K562 (cell line): ENCODE measurements around the gene JKAMP. TPM values are rescaled to one million over a fixed set of nuclear protein-coding genes. Genes with fewer than 3 reads are reported as not detected.

ENCODE experiments used
- ATAC-seq: fragments of 200-7000 bp; cut with Tn5 transposase; 3 replicates; pipeline ENCODE4 v1.9.1; 2020; ENCODE audit warnings: moderate library complexity
- BruUV-seq: library from RNA; stranded (reverse); fragments of 400-500 nt; replicated peaks from 2 replicates; lab custom pipeline; 2021; lab: Mats Ljungman, UMichigan
- CTCF ChIA-PET: fragments of 300-600 bp; formaldehyde crosslinking; extraction: SDS; loops from one replicate; lab custom pipeline; 2021; ENCODE audit warnings: low intra/inter-chr PET ratio; lab: Yijun Ruan, JAX
- POLR2A ChIA-PET: fragments of 300-600, 350-650 bp; sonication (Branson Sonifier 250); formaldehyde crosslinking; extraction: SDS; loops from one replicate; lab custom pipeline; 2021; ENCODE audit warnings: antibody characterized with exemption, inconsistent platforms; lab: Yijun Ruan, JAX
- DNase-seq, 4 experiments: peaks; one replicate each; pipeline versions ENCODE4 v3.0.0 to v3.0.0-alpha.2; 2011 to 2018; ENCODE audit warnings: low spot score in 3 of 4, mixed read lengths in 3 of 4; ENCODE audit errors: extremely low read depth in 1 of 4
- FAIRE-seq: peaks from 2 replicates; lab custom pipeline; 2011; peaks lifted over from hg19 to GRCh38; lab: Jason Lieb, UNC
- H2AFZ ChIP-seq: 2 replicates; pipeline ENCODE4 v1.6.0; 2011; ENCODE audit warnings: low read depth, low read length, control low read depth, inconsistent platforms
- H3K27ac ChIP-seq: fragments of 200-600 bp; 3 replicates; pipeline ENCODE4 v1.8.0; 2011; ENCODE audit warnings: low read depth, mild to moderate bottlenecking, control low read depth, inconsistent platforms, low read length, moderate library complexity, mixed read lengths; ENCODE audit errors: extremely low read depth
- H3K27me3 ChIP-seq, 2 experiments: fragments of 300-600 bp in 1 of 2; 2 replicates in 1 of 2; 3 replicates in 1 of 2; pipeline versions ENCODE4 v1.6.0 to v1.8.0; 2011; ENCODE audit warnings: inconsistent platforms in 2 of 2, low read length in 2 of 2, mild to moderate bottlenecking in 1 of 2, mixed read lengths in 1 of 2, moderate library complexity in 1 of 2; ENCODE audit not compliant: control insufficient read depth in 2 of 2, insufficient read depth in 2 of 2
- H3K36me3 ChIP-seq: fragments of 300-600 bp; 3 replicates; pipeline ENCODE4 v1.8.0; 2011; ENCODE audit warnings: mild to moderate bottlenecking, low read length, inconsistent platforms; ENCODE audit not compliant: control insufficient read depth, insufficient read depth
- H3K4me1 ChIP-seq, 2 experiments: fragments of 200-600 bp in 1 of 2; replicated peaks in 1 of 2; 2 replicates in 1 of 2; 3 replicates in 1 of 2; pipeline versions ENCODE4 v1.5.1 to v1.8.0; 2011; ENCODE audit warnings: inconsistent platforms in 2 of 2, low read length in 2 of 2, mild to moderate bottlenecking in 1 of 2, mixed read lengths in 1 of 2, moderate library complexity in 1 of 2; ENCODE audit not compliant: control insufficient read depth in 2 of 2, insufficient read depth in 2 of 2
- H3K4me2 ChIP-seq: 2 replicates; pipeline ENCODE4 v1.6.1; 2011; ENCODE audit warnings: low read length, control low read depth, inconsistent platforms, mixed read lengths; ENCODE audit not compliant: insufficient read depth
- H3K4me3 ChIP-seq: fragments of 200-600 bp; sonication (generic), shearing (Covaris generic); 2 replicates; pipeline ENCODE4 v1.5.1; 2016; ENCODE audit warnings: control low read depth, inconsistent platforms
- H3K79me2 ChIP-seq: fragments of 200-600 bp; 3 replicates; pipeline ENCODE4 v1.8.0; 2011; ENCODE audit warnings: low read length, inconsistent platforms; ENCODE audit not compliant: control insufficient read depth, insufficient read depth
- H3K9ac ChIP-seq, 2 experiments: 2 replicates each; pipeline versions ENCODE4 v1.6.0 to v1.6.1; 2011; ENCODE audit warnings: low read depth in 2 of 2, low read length in 2 of 2, control low read depth in 1 of 2, inconsistent platforms in 1 of 2, mild to moderate bottlenecking in 1 of 2, mixed read lengths in 1 of 2; ENCODE audit not compliant: insufficient read depth in 1 of 2
- H3K9me1 ChIP-seq: one replicate; pipeline ENCODE4 v1.6.0; 2011; ENCODE audit warnings: inconsistent platforms, mild to moderate bottlenecking, low read length, moderate library complexity; ENCODE audit not compliant: control insufficient read depth, insufficient read depth
- H3K9me3 ChIP-seq: replicated peaks from 2 replicates; pipeline ENCODE4 v1.5.1; 2011; ENCODE audit warnings: low read depth, low read length, inconsistent platforms; ENCODE audit not compliant: control insufficient read depth, insufficient read depth
- H4K20me1 ChIP-seq: replicated peaks from 2 replicates; pipeline ENCODE4 v1.6.1; 2011; ENCODE audit warnings: low read length, inconsistent platforms, mixed read lengths; ENCODE audit not compliant: control insufficient read depth, insufficient read depth
- BRCA1 ChIP-seq, 2 experiments: fragments of 450-650 bp in 1 of 2; sonication (generic) in 1 of 2; formaldehyde crosslinking in 1 of 2; IDR thresholded peaks; 2 replicates each; pipeline versions ENCODE4 v1.5.0 to v1.6.1; 2017 to 2020; ENCODE audit warnings: mild to moderate bottlenecking in 1 of 2, missing genetic modification reagents in 1 of 2
- CEBPB ChIP-seq: fragments of 450-650 bp; IDR thresholded peaks from 2 replicates; pipeline ENCODE4 v1.6.1; 2016; ENCODE audit warnings: missing genetic modification characterization, missing compliant biosample characterization
- HDAC1 ChIP-seq, 2 experiments: fragments of 450-650 bp; IDR thresholded peaks; 2 replicates each; pipeline ENCODE4 v1.6.1; 2016 to 2017; ENCODE audit warnings: inconsistent platforms in 1 of 2, mild to moderate bottlenecking in 1 of 2, moderate library complexity in 1 of 2
- MTF1 ChIP-seq: fragments of 250-450 bp; sonication (Bioruptor Pico); IDR thresholded peaks from 2 replicates; pipeline ENCODE4 v1.9.0; 2021; ENCODE audit warnings: moderate library complexity, mild to moderate bottlenecking, inconsistent platforms, borderline replicate concordance
- POLR2AphosphoS2 ChIP-seq: IDR thresholded peaks from 2 replicates; pipeline ENCODE4 v1.6.1; 2012; ENCODE audit warnings: low read length, improper control_type of control experiment
- RBBP5 ChIP-seq: fragments of 200-600 bp; sonication (generic); IDR thresholded peaks from 2 replicates; pipeline ENCODE4 v1.6.1; 2012; ENCODE audit warnings: borderline replicate concordance, mild to moderate bottlenecking, low read length, control low read depth, inconsistent platforms; ENCODE audit not compliant: insufficient read depth, poor library complexity, severe bottlenecking
- RUNX1 ChIP-seq: sonication (generic); IDR thresholded peaks from 2 replicates; pipeline ENCODE4 v1.6.1; 2016; ENCODE audit warnings: antibody characterized with exemption, low read depth
- ZFP1 ChIP-seq: fragments of 450-650 bp; formaldehyde crosslinking; IDR thresholded peaks from 2 replicates; pipeline ENCODE4 v1.4.0; 2020; ENCODE audit warnings: mild to moderate bottlenecking, mixed read lengths
- ZKSCAN3 ChIP-seq: fragments of 250-450 bp; sonication (Bioruptor Pico); IDR thresholded peaks from 2 replicates; pipeline ENCODE4 v1.4.0; 2020
- ZNF165 ChIP-seq: fragments of 250-450 bp; sonication (Bioruptor Pico); IDR thresholded peaks from 2 replicates; pipeline ENCODE4 v1.4.0; 2020; ENCODE audit warnings: borderline replicate concordance
- ZNF324 ChIP-seq: fragments of 250-450 bp; sonication (Bioruptor Pico); IDR thresholded peaks from 2 replicates; pipeline ENCODE4 v1.4.0; 2020; ENCODE audit warnings: mild to moderate bottlenecking
- ZNF586 ChIP-seq: fragments of 450-650 bp; formaldehyde crosslinking; conservative IDR thresholded peaks from 2 replicates; pipeline ENCODE4 v1.4.0; 2020; ENCODE audit warnings: mild to moderate bottlenecking, moderate library complexity
- WGBS: fragments of 100-300 bp; shearing (Covaris generic); methylation state at CpG from one replicate; pipeline ENCODE4 v1.1.6; 2016; ENCODE audit warnings: low coverage, mixed read lengths; ENCODE audit not compliant: insufficient coverage; ENCODE audit errors: missing lambda C conversion rate; 5-methylcytosine and 5-hydroxymethylcytosine counted together
- in situ Hi-C: fragments of 300-500 bp; cut with MboI; formaldehyde crosslinking; loops from 4 replicates; pipeline ENCODE4 v1.15.0; 2018; ENCODE audit warnings: inconsistent platforms, mixed read lengths
- intact Hi-C: fragments of 100-400 bp; cut with micrococcal nuclease; formaldehyde crosslinking; loops from 2 replicates; pipeline ENCODE4 v1.14.2; 2022
- polyA plus RNA-seq, 8 experiments: library from polyadenylated mRNA; depleted of rRNA in 4 of 8; stranded (reverse) in 5 of 8; unstranded in 3 of 8; fragments of >200 nt; fragmentation: Nextera tagmentation in 2 of 8; fragmentation: Illumina TruSeq in 1 of 8; extraction: Ambion mirVana in 2 of 8; extraction: Trizol in 1 of 8; gene quantifications; 2 replicates each; pipeline versions ENCODE4 v1.2.1 to v1.2.3, GENCODE V29; 2011 to 2014; ENCODE audit warnings: inconsistent platforms in 1 of 8, missing spikeins in 1 of 8
- total RNA-seq, 7 experiments: library from RNA; depleted of rRNA in 6 of 7; stranded (reverse); fragments of >200 nt in 6 of 7; fragmentation: Illumina TruSeq in 2 of 7; extraction: Trizol in 2 of 7; gene quantifications; 2 replicates each; pipeline versions ENCODE4 v1.2.1 to v1.2.3, GENCODE V29; 2011 to 2021; ENCODE audit warnings: low replicate concordance in 1 of 7
- TF ChIP-seq, protein P1 (sequence below), 3 experiments: fragments of 200-800 bp in 1 of 3; fragments of 250-450 bp in 1 of 3; fragments of 450-650 bp in 1 of 3; sonication (Bioruptor Pico) in 1 of 3; sonication (Bioruptor generic) in 1 of 3; formaldehyde crosslinking in 1 of 3; IDR thresholded peaks; 2 replicates each; pipeline versions ENCODE4 v1.6.1 to v1.8.0; 2016 to 2022; ENCODE audit warnings: mild to moderate bottlenecking in 2 of 3, missing genetic modification characterization in 2 of 3, missing compliant biosample characterization in 1 of 3, moderate library complexity in 1 of 3
- TF ChIP-seq, protein P2 (sequence below): fragments of 250-450 bp; sonication (Bioruptor Pico); IDR thresholded peaks from 2 replicates; pipeline ENCODE4 v1.4.0; 2020
- TF ChIP-seq, protein P3 (sequence below): fragments of 450-650 bp; conservative IDR thresholded peaks from 2 replicates; pipeline ENCODE4 v1.6.1; 2016; ENCODE audit warnings: missing genetic modification characterization, low read depth, mild to moderate bottlenecking, missing compliant biosample characterization, moderate library complexity
- TF ChIP-seq, protein P4 (sequence below): fragments of 250-450 bp; sonication (Bioruptor Pico); IDR thresholded peaks from 2 replicates; pipeline ENCODE4 v1.5.0; 2021

Gene JKAMP
- total and polyA plus RNA-seq, 9 of the 15 experiments (the other 6 are each of a cell fraction or from before 2014, with no cell fraction given): 19.3 to 119 (median 33.8) TPM

DNA sequence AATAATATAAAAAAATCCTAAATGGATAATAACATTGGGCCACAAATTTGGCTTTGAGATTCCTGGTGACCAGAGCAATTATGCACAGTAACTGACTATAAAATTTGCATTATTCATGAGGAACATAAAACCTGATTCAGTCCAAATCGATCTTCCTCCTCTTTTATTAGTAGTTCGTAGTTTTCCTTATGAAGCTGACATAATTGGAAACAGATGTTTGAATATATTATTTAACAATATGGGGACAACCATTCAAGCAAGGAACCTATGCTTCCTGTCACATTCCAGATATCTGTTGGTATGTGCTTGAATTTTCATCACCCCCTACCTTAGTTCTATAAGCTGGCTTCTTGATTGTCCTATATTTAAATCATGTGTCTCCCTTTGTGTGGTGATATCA is 57.4 kb downstream of the JKAMP start (continued):
- TF ChIP-seq, protein P1, sequence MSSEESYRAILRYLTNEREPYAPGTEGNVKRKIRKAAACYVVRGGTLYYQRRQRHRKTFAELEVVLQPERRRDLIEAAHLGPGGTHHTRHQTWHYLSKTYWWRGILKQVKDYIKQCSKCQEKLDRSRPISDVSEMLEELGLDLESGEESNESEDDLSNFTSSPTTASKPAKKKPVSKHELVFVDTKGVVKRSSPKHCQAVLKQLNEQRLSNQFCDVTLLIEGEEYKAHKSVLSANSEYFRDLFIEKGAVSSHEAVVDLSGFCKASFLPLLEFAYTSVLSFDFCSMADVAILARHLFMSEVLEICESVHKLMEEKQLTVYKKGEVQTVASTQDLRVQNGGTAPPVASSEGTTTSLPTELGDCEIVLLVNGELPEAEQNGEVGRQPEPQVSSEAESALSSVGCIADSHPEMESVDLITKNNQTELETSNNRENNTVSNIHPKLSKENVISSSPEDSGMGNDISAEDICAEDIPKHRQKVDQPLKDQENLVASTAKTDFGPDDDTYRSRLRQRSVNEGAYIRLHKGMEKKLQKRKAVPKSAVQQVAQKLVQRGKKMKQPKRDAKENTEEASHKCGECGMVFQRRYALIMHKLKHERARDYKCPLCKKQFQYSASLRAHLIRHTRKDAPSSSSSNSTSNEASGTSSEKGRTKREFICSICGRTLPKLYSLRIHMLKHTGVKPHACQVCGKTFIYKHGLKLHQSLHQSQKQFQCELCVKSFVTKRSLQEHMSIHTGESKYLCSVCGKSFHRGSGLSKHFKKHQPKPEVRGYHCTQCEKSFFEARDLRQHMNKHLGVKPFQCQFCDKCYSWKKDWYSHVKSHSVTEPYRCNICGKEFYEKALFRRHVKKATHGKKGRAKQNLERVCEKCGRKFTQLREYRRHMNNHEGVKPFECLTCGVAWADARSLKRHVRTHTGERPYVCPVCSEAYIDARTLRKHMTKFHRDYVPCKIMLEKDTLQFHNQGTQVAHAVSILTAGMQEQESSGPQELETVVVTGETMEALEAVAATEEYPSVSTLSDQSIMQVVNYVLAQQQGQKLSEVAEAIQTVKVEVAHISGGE (CRISPR knock-in tag; IDR thresholded peaks at IDR 0.05): no peak
- TF ChIP-seq RBBP5 (no peak), POLR2AphosphoS2 (no peak), ZKSCAN3 (CRISPR knock-in tag) (no peak)
- TF ChIP-seq, protein P2, sequence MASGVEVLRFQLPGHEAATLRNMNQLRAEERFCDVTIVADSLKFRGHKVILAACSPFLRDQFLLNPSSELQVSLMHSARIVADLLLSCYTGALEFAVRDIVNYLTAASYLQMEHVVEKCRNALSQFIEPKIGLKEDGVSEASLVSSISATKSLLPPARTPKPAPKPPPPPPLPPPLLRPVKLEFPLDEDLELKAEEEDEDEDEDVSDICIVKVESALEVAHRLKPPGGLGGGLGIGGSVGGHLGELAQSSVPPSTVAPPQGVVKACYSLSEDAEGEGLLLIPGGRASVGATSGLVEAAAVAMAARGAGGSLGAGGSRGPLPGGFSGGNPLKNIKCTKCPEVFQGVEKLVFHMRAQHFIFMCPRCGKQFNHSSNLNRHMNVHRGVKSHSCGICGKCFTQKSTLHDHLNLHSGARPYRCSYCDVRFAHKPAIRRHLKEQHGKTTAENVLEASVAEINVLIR (CRISPR knock-in tag): no peak

DNA sequence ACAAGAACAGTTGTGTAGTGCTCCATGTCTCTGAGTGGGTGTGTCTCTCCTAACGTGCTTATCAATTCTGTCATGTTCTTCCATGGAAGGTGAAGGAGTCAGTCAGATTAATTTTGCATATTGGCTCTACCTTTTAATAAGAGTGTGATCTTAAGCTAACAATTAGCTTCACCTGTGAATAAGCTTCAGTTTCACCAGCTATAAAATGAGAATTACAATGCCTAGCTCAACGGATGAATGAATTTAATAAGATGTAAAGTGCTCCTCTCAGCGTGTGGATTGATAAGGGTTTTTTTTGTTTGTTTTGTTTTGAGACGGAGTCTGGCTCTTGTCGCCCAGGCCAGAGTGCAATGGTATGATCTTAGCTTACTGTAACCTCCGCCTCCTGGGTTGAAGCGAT is 59.6 kb downstream of the JKAMP start:
- 4% methylated on average over 7 of the region's 7 CpGs for WGBS
- H3K79me2 ChIP-seq: no peaks in the 10 kb centered on the region
- CTCF ChIA-PET: no interaction called here
- intact Hi-C loops (no loop called here), in situ Hi-C loops (no loop called here)
- H3K4me1 ChIP-seq: no peaks in the 10 kb centered on the region
- H2AFZ ChIP-seq: peak overlapping the region; percentile 45; the same call in 1 of the 2 replicates
- no peaks in the 10 kb centered on the region for H3K9me3 ChIP-seq
- no peak overlapping the region for H3K9ac ChIP-seq
- no TSS peak for BruUV-seq
- H4K20me1 ChIP-seq: no peaks in the 10 kb centered on the region
- no peak overlapping the region for H3K27ac ChIP-seq
- peak overlapping the region; percentile 18; the same call in 1 of the 2 replicates for H3K4me2 ChIP-seq
- H3K9me1 ChIP-seq: no peaks in the 10 kb centered on the region
- H3K36me3 ChIP-seq: no peaks in the 10 kb centered on the region
- ATAC-seq: no peak
- DNase-seq: no peak
- POLR2A ChIA-PET: no interaction called here
- H3K4me3 ChIP-seq: no peak overlapping the region
- FAIRE-seq: no peak
- H3K27me3 ChIP-seq: no peaks in the 10 kb centered on the region
- TF ChIP-seq ZFP1 (CRISPR knock-in tag): no peak
- TF ChIP-seq HDAC1 (IDR thresholded peaks at IDR 0.05): no peak
- no peak for TF ChIP-seq BRCA1 (IDR thresholded peaks at IDR 0.05)
- no peak for TF ChIP-seq BRCA1 (CRISPR knock-in tag; IDR thresholded peaks at IDR 0.05)
- TF ChIP-seq ZNF586: no peak
- TF ChIP-seq, protein P3, sequence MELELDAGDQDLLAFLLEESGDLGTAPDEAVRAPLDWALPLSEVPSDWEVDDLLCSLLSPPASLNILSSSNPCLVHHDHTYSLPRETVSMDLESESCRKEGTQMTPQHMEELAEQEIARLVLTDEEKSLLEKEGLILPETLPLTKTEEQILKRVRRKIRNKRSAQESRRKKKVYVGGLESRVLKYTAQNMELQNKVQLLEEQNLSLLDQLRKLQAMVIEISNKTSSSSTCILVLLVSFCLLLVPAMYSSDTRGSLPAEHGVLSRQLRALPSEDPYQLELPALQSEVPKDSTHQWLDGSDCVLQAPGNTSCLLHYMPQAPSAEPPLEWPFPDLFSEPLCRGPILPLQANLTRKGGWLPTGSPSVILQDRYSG: no peak
- TF ChIP-seq CEBPB (tag): no peak
- TF ChIP-seq, protein P4, sequence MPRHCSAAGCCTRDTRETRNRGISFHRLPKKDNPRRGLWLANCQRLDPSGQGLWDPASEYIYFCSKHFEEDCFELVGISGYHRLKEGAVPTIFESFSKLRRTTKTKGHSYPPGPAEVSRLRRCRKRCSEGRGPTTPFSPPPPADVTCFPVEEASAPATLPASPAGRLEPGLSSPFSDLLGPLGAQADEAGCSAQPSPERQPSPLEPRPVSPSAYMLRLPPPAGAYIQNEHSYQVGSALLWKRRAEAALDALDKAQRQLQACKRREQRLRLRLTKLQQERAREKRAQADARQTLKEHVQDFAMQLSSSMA: no peak
- no peak for TF ChIP-seq ZNF165 (CRISPR knock-in tag)
- TF ChIP-seq RUNX1: no peak
- TF ChIP-seq MTF1 (CRISPR knock-in tag): no peak
- no peak for TF ChIP-seq ZNF324 (CRISPR knock-in tag)
